ENCODE data around the gene EFCAB8.
A peak's percentile ranks its signal among the peaks of the same experiment; 100 is the strongest.

The EFCAB8 gene, protein sequence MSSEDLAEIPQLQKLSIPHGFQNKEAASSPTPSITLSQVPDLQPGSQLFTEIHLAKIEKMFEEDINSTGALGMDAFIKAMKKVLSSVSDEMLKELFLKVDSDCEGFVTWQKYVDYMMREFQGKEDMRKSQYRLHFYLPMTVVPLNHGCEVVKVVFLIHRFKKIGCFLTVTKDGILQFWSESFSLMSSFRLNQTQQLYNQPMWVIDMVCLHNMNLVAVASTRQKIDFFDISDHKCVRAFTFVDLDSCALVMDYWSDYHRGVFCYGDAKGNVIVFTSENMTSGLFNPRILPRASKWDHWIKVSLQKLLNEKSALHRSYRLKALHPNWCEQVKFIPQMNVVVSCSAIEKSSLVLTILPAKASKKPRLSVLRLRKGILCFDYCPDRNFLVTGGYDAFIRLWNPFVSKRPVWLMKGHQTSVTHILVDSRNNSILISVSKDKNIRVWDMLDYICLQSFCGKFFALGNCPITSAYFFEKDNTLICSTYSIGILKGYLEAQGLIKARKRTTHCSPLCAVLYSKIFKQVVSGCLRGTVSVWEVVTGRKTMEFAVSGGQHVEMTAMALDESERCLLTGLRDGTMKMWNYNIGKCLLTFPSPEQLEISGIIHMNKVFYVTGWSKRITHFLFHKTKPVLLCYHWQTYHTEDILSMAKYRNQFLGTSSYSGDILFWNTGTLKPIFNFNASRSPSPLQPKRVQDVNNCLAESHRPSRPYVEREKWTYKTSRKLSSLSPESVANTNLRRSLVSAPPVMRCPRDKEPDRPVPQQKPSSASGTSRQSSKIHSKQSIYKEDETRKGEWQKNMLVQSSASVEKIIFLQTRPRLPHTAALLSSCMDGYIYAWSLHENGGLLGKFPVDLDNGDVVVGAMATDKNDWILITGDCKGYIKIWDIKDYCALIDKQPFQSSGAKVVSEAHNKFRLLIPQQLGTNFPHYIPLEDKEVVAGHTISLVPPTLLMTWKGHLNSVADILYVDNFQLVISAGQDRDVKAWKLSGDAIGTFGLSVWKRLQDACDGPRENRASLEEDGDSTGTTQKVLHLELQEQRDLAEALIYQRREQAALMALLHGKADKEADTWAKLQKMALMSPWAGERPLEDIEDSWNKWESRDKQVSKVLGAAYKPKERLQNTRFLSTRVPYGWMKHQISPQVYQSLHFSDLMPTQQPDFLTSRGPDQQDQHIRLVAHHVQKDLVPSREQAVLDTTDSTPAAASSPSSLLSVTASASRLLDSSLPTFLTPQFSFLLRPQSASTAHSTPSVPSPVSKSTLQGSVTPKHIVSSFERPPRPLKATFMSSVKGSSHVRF

GRCh38 chr20:32858701-32859372, at the start of gene EFCAB8:
Gene EFCAB8, plus strand, starts transcription at chr20:32858923. Its CDS starts 4,870 bp downstream, at chr20:32863793.
- DNase-seq (ENCODE audit: low spot score): no peak

- no peak for DNase-seq (ENCODE audit: low spot score)
Observed at GRCh38 chr20:32809907-32810306, 48.8 kb upstream of the EFCAB8 start.

- DNase-seq (ENCODE audit: low spot score): no peak
Observed at GRCh38 chr20:32810941-32811340, 47.8 kb upstream of the EFCAB8 start.

DNA sequence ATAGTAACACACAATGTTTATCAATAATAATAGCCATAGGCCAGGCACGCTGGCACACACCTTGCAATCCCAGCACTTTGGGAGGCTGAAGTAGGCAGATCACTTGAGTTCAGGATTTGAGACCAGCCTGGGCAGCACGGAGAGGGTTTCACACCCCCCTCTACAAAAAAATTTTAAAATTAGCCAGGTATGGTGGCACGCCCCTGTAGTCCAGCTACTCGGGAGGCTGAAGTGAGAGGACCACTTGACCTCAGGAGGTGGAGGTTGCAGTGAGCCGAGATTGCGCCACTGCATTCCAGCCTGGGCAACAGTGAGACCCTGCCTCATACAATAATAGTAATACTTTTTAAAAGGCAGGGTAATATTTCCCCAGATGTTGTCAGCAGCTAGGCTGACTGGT, 46.8 kb upstream of the EFCAB8 start:
- DNase-seq (ENCODE audit: low spot score): no peak

GRCh38 chr20:32819992-32820697, 38.6 kb upstream of the EFCAB8 start:
- DNase-seq (ENCODE audit: low spot score): peak; percentile 75

GRCh38 chr20:32820698-32821377, 37.9 kb upstream of the EFCAB8 start:
- peak; percentile 17 for DNase-seq (ENCODE audit: low spot score)

DNA sequence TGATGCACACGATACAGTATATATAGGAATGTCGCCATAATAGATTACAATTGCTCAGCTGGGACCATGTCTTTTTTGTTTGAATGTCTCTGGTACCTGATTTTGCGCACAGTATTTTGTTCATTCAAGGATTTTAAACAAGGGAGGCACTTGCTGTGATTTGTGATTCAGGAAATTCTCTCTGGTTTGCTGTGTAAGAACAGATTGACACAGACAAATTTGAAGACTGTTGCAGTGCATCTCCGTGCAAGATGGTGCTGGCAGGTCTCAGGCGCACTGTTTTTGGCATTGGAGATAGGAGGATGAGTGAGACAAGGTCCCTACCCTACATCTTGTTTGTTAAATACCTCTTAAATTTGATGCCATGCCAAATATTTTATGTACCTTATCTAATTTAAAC, 36.5 kb upstream of the EFCAB8 start:
- DNase-seq (ENCODE audit: low spot score): no peak

DNA sequence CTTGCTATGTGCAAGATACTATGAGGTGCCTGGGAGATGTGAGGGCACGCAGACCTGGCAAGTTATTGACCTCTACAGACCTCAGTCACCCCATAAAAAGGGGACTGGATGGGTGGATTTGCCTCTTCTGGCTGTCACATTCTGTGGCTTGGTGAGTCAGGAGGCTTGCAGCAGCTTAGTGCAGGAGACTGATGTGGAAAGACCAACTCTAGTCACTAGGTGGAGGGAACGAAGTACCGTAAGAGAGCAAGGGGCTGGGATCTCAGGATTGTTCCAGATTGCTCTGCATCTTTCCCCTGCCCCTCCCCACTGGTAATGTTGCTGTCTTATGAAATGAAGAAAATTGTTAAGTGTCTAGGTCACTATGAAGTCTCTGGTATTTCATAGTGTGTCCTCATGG, 35.6 kb upstream of the EFCAB8 start:
- no peak for DNase-seq (ENCODE audit: low spot score)

DNA sequence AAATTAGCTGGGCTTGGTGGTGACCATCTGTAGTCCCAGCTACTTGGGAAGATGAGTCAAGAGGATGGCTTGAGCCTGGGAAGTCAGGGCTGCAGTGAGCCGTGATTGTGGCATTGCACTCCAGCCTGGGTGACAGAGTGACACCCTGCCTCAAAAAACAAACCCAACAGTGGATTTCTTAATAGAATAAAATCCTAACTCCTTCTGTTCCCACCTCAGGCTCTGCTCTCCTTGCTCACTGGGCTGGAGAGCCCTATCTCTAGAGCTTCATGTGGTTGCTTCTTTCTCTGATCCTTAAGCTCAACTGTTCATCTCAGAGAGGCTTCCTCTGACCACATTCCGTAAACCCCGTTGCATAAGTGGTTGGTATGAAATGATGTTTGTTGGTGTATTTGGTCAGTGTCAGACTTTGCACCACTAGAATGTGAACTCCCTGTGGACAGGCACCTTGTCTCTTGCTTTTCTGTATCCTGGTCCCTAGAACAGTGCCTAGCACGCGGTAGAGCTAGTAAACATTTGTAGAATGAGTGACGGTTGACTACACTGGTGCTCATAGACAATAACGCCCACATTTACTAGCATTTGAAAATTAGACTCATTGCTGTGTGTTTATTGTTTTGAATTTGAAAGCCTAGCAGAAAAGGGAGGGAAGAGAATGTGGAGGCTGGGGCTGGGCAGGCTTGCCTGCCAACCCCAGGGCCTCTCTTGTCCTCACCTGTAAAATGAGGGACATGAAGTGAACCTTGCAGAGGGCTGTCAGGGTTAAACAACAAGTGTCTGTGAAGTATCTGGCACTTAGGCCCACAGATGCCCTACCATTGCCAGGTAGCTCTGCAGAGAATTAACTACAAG, 34.8 kb upstream of the EFCAB8 start:
- no peak for DNase-seq (ENCODE audit: low spot score)

DNA sequence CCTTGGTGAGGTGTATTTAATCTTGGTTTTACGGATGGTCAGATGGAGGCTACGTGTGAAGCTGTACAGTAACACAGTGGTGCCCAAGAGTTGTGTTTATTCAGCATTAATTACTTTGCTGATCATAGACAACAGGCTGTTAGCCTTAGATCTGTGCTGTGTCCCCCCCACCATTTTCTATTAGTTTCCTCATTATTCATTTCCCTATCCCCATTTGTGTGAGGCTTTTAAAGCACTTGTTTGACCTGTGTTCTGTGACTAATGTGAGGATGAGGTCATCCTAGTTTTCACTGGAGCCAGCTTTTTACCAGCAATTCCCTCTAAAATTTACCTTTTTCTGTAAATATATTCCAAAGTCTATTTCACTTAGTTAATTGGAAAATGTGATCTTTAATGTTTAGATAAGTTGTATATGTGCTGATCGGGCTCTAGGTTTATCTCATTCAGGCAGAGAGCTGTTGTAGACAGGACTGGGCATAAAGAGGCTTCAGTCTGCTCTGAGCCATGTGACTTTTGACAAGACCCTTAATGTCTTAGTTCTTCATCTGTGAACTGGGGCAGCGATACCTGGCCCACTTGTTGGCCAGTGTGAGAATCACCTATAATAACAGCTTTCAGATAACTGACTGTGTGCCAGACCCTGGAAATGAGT, 30.6 kb upstream of the EFCAB8 start:
- no peak for DNase-seq (ENCODE audit: low spot score)

DNA sequence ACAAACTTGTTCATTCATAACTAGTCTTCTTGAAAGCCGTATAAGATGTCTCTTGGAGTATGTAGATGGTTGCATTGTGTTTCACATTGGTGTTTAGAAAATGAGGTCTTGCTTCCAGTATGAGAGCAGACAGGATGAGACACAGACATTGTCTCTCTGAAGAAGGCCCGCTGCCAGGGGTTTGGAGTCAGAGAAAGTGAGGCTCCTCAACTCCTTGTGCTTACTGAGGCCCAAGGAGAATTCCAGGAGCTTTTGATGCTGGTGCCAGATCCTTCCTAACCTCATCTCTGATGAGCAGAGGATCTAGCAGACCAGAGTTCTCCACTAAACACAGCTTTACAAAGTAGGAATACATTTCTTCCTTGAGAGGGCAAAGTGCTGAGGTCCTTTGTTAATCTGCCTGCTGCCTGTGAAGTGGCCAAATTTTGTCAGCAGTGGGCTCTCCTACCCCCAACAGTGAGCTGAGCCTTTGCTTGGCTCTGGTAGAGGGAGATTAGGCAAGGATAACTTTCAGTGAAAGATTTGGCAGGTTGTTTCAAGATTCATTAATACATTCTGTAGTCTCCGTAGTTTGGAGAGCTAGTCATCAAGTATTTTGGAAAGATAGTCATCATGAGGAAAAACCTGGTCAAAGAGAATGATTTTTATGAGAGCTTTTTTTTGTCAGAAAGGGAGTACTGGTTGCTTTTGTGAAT, 29.3 kb upstream of the EFCAB8 start:
- no peak for DNase-seq (ENCODE audit: low spot score)

GRCh38 chr20:32830437-32830836, 28.3 kb upstream of the EFCAB8 start:
- no peak for DNase-seq (ENCODE audit: low spot score)

GRCh38 chr20:32831982-32832381, 26.7 kb upstream of the EFCAB8 start:
- DNase-seq (ENCODE audit: low spot score): no peak

- DNase-seq (ENCODE audit: low spot score): no peak
Observed at GRCh38 chr20:32832664-32833063, 26.1 kb upstream of the EFCAB8 start.

DNA sequence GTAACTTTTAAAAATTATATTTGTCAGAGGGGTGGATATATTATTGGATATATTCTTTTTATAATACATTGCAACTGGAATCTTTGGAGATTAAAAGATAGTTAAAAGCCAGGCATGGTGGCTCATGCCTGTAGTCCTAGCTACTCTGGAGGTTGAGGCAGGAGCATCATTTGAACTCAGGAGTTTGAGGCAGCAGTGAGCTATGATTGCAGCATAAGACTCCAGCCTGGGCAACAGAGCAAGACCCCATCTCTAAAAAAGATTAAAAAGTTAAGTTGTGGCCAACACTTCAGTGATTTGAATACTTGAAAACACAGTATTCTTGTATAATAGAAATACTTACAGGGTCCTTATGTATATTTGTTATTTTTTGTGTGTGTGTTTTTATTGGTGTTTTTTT, 23.8 kb upstream of the EFCAB8 start:
- DNase-seq (ENCODE audit: low spot score): no peak

DNA sequence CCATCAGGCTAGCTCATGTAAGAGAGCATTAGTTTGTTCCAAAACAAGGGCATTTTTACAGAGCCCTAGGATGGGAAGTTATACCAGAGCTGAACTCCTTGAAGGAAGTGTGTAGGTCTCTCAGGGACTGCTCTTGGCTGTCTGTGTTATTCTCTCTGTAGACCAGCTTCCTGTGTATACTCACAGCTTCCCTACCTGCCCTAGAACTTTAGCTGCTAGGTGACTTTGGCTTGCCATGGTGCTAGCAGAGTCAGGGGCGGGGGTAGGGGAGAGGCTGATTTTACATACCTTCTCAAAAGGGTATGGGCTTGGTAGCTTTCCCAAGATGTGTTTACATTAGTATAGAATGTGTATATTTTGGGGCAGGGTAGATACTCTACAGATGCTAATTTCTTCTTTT, 21.6 kb upstream of the EFCAB8 start:
- DNase-seq (ENCODE audit: low spot score): no peak

GRCh38 chr20:32839227-32839981, 19.3 kb upstream of the EFCAB8 start:
- DNase-seq (ENCODE audit: low spot score): no peak

DNA sequence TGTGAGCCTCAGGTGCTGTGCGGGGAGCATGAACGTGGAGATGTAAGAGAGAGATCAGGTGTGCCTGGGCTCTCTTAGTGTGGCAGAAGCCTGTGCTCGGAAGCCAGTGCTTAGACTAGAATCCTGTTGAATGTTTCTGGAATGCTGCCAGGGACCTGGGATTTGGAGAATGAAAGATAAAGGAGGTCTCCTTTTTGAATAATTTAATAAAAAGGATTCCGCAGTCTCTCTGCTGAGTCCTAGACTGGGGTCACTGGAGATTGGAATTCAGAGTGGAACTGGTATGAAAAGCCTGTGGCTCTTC, 18.8 kb upstream of the EFCAB8 start:
- DNase-seq (ENCODE audit: low spot score): no peak
